D721Med (cell line): ENCODE data around the gene ITIH2.
"Not testable (repeated sequence)": the region's sequence is repeated elsewhere in the genome, so short reads cannot be mapped to it uniquely, and the experiment has no call there.

ENCODE experiments used
- DNase-seq: peaks from one replicate; pipeline ENCODE4 v3.0.0; 2011; ENCODE audit warnings: low spot score; ENCODE audit not compliant: insufficient read length
- FAIRE-seq: peaks from 2 replicates; lab custom pipeline; 2011; peaks lifted over from hg19 to GRCh38; lab: Jason Lieb, UNC
- TF ChIP-seq, protein P1 (sequence below): IDR thresholded peaks from 2 replicates; pipeline ENCODE4 v1.5.1; 2012; ENCODE audit warnings: mild to moderate bottlenecking, control low read depth; ENCODE audit not compliant: insufficient read depth; ENCODE audit errors: missing control alignments

Gene ITIH2

DNA sequence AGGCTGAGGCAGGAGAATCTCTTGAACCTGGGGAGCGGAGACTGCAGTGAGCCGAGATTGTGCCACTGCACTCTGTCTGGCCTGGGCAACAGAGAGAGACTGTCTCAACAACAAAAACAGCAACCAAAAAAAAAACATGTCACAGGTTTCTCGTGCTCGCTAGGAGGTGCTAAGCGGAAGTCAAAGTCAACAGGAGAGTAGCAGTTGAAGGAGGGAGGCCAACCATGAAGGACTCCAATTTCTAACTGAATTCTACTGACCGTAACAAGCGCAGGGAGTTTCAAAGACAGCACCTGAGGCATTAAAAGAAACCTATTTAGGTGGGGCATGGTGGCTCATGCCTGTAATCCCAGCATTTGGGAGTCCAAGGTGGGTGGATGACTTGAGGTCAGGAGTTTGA, 65.3 kb downstream of the ITIH2 start:
- FAIRE-seq (no peak), DNase-seq (no peak)
- TF ChIP-seq, protein P1, sequence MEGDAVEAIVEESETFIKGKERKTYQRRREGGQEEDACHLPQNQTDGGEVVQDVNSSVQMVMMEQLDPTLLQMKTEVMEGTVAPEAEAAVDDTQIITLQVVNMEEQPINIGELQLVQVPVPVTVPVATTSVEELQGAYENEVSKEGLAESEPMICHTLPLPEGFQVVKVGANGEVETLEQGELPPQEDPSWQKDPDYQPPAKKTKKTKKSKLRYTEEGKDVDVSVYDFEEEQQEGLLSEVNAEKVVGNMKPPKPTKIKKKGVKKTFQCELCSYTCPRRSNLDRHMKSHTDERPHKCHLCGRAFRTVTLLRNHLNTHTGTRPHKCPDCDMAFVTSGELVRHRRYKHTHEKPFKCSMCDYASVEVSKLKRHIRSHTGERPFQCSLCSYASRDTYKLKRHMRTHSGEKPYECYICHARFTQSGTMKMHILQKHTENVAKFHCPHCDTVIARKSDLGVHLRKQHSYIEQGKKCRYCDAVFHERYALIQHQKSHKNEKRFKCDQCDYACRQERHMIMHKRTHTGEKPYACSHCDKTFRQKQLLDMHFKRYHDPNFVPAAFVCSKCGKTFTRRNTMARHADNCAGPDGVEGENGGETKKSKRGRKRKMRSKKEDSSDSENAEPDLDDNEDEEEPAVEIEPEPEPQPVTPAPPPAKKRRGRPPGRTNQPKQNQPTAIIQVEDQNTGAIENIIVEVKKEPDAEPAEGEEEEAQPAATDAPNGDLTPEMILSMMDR, result no peak

GRCh38 chr10:7773845-7774801, 71.0 kb downstream of the ITIH2 start:
- FAIRE-seq, result no peak

GRCh38 chr10:7776777-7777176, 73.7 kb downstream of the ITIH2 start:
- no peak for DNase-seq
- TF ChIP-seq, protein P1, result no peak

More at GRCh38 chr10:7773845-7774801, 71.0 kb downstream of the ITIH2 start:
- DNase-seq, result no peak
- TF ChIP-seq, protein P1, result no peak

GRCh38 chr10:7782194-7782593, 79.1 kb downstream of the ITIH2 start:
- not testable (repeated sequence) for FAIRE-seq, DNase-seq

More at GRCh38 chr10:7776777-7777176, 73.7 kb downstream of the ITIH2 start:
- FAIRE-seq, result no peak

GRCh38 chr10:7786430-7786829, 83.3 kb downstream of the ITIH2 start:
- DNase-seq (no peak), FAIRE-seq (no peak)
- TF ChIP-seq, protein P1, result no peak

- TF ChIP-seq, protein P1, result no peak
- no peak for FAIRE-seq
- no peak for DNase-seq
Observed at GRCh38 chr10:7787150-7787856, 84.2 kb downstream of the ITIH2 start.

GRCh38 chr10:7787857-7788638, 84.9 kb downstream of the ITIH2 start, which contains the start of the genes ATP5F1C and KIN:
Gene ATP5F1C (plus strand): TSS chr10:7788177. CDS start chr10:7788208, 31 bp downstream.
Gene KIN (minus strand): TSS chr10:7787993. CDS start chr10:7787933, 60 bp downstream.
- peak; percentile 87 for DNase-seq
- no peak for FAIRE-seq
- TF ChIP-seq, protein P1, result no peak
